Type B pancreatic cell (in vitro differentiated cells): ENCODE measurements around the gene ZNF107. TPM values are rescaled to one million over a fixed set of nuclear protein-coding genes. Genes with fewer than 3 reads are reported as not detected.
A peak's percentile ranks its signal among the peaks of the same experiment; 100 is the strongest.

Source experiments
- DNase-seq: peaks from one replicate; pipeline ENCODE4 v3.0.0; 2021; ENCODE audit warnings: mixed read lengths; ENCODE audit not compliant: unreplicated experiment; ENCODE audit errors: extremely low spot score
- H3K27ac Mint-ChIP-seq: 2 replicates; pipeline ENCODE4 v1.8.0; 2021; ENCODE audit warnings: mild to moderate bottlenecking, mixed read lengths
- H3K27me3 Mint-ChIP-seq: 2 replicates; pipeline ENCODE4 v1.8.0; 2021; ENCODE audit warnings: mixed read lengths
- H3K36me3 Mint-ChIP-seq: 2 replicates; pipeline ENCODE4 v1.8.0; 2021; ENCODE audit warnings: mixed read lengths
- H3K4me1 Mint-ChIP-seq: one replicate; pipeline ENCODE4 v1.8.0; 2021; ENCODE audit warnings: mixed read lengths; ENCODE audit not compliant: unreplicated experiment
- H3K4me3 Mint-ChIP-seq: 2 replicates; pipeline ENCODE4 v1.8.0; 2021; ENCODE audit warnings: mild to moderate bottlenecking, mixed read lengths
- H3K9me3 Mint-ChIP-seq: 2 replicates; pipeline ENCODE4 v1.8.0; 2021; ENCODE audit warnings: mixed read lengths
- CTCF ChIP-seq: fragments of 200-600 bp; sonication (generic); conservative IDR thresholded peaks from 2 replicates; pipeline ENCODE4 v1.5.0; 2021; ENCODE audit warnings: antibody characterized with exemption, mild to moderate bottlenecking
- total RNA-seq: library from RNA; stranded (reverse); gene quantifications from 2 replicates; pipeline ENCODE4 v1.2.1, GENCODE V29; 2021; ENCODE audit warnings: low replicate concordance

ZNF107 gene
- total RNA-seq, 1 donor from 2014 or later = 11.8 TPM

DNA sequence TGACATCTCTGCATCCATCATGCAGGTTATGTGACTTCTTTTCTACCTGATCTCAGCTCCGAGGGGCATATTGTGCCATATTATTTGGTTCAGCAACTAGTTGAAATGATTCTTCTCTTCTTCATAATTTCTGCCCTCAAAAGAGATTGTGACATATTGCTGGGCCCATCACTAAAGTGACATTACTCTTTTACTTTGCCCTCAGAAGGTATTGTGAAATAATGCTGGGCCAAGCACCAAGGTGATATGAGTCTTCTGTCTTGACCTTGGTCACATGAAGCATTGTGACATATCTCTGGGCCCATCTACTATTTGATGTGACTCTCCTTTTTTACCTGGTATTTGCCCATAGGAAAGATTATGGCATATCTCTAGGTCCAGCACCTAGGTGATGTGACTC, 33.9 kb upstream of the ZNF107 start:
- no peak for TF ChIP-seq CTCF
- no peak overlapping the region for H3K27ac Mint-ChIP-seq
- DNase-seq = no peak
- no peaks in the 10 kb centered on the region for H3K36me3 Mint-ChIP-seq
- H3K9me3 Mint-ChIP-seq = peaks cover 10% of the 10 kb centered on the region
- no peak overlapping the region for H3K4me3 Mint-ChIP-seq
- no peaks in the 10 kb centered on the region for H3K27me3 Mint-ChIP-seq
- H3K4me1 Mint-ChIP-seq = no peaks in the 10 kb centered on the region

DNA sequence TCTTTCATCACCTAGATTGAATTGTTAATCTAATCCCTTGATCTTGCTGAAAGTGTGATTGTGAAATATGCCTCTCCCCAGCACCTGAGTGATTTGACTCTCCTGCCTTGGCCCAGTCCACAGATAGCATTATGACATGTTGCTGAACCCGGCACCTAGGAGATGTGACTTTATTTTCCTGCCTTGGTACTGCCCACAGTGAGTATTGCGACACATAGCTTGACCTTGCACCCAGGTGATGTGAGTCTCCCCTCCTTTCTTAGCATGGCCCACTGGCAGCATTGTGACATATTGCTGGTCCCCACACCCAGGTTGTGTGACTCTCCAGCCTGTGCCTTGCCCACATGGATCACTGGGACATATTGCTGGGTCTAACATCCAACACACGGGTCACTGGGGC, 32.5 kb upstream of the ZNF107 start:
- DNase-seq = no peak
- Mint-ChIP-seq H3K27ac (no peak overlapping the region), H3K27me3 (no peaks in the 10 kb centered on the region), H3K4me3 (no peak overlapping the region), H3K9me3 (peaks cover 18% of the 10 kb centered on the region), H3K36me3 (no peaks in the 10 kb centered on the region), H3K4me1 (no peaks in the 10 kb centered on the region)
- TF ChIP-seq CTCF = no peak

- no peak overlapping the region for H3K4me3 Mint-ChIP-seq
- no peaks in the 10 kb centered on the region for H3K4me1 Mint-ChIP-seq
- peaks cover 24% of the 10 kb centered on the region for H3K9me3 Mint-ChIP-seq
- no peak overlapping the region for H3K27ac Mint-ChIP-seq
- DNase-seq = no peak
- H3K36me3 Mint-ChIP-seq = no peaks in the 10 kb centered on the region
- no peak for TF ChIP-seq CTCF
- no peaks in the 10 kb centered on the region for H3K27me3 Mint-ChIP-seq
Measured at GRCh38 chr7:64634406-64635062, 31.4 kb upstream of the ZNF107 start.

- Mint-ChIP-seq H3K4me1 (no peaks in the 10 kb centered on the region), H3K9me3 (peaks cover 25% of the 10 kb centered on the region), H3K36me3 (no peaks in the 10 kb centered on the region), H3K27me3 (no peaks in the 10 kb centered on the region), H3K27ac (no peak overlapping the region), H3K4me3 (no peak overlapping the region)
- peak; percentile 30 for TF ChIP-seq CTCF
- DNase-seq = no peak
Measured at GRCh38 chr7:64636386-64636785, 29.5 kb upstream of the ZNF107 start.

DNA sequence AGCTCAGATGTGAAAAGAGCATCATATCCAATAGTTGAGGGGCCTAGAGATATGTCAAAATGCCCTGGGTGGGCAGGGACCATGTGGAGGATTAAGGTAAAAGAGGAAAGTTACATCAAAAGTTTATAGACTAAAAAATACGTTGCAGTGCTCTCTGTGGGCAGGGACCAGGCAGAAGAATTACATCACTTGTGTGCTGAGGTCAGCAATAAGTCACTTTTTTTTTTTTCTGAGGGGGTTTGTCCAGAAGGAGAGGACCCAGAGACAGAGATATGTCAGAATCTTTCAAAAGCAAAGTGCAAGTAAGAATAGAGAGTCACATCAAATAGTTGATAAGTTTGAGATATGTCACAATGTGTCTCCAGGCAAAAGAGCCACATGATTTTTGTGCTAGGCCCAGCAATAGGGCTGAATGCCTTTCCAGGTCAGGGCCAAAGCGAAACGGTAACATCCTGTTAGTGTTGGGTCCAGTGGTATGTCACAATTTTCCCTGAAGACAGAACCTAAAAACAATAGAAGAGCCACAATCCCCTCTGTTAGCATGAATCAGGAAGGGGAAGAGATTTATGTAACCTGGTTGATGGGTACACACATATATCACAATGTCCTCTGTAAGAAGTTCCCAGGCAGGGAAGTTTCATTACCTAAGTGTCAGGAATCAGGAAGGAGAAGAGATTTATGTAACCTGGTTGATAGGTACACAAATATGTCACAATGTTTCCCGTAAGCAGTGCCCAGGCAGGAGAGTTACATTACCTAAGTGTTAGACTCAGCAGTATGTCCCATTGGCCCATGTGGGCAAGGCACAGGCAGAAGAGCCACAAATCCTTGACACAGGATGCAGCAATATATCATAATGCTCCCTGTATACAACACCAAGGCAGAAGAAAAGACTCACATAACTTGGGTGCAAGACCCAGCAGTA, 28.1 kb upstream of the ZNF107 start:
- Mint-ChIP-seq H3K36me3 (no peaks in the 10 kb centered on the region), H3K27me3 (no peaks in the 10 kb centered on the region), H3K4me3 (no peak overlapping the region), H3K9me3 (peaks cover 25% of the 10 kb centered on the region), H3K27ac (no peak overlapping the region), H3K4me1 (no peaks in the 10 kb centered on the region)
- TF ChIP-seq CTCF = no peak
- DNase-seq = no peak
